ENCODE results near the gene KRTAP4-16.
"Not testable (repeated sequence)": the region's sequence is repeated elsewhere in the genome, so short reads cannot be mapped to it uniquely, and the experiment has no call there.

Gene KRTAP4-16

DNA sequence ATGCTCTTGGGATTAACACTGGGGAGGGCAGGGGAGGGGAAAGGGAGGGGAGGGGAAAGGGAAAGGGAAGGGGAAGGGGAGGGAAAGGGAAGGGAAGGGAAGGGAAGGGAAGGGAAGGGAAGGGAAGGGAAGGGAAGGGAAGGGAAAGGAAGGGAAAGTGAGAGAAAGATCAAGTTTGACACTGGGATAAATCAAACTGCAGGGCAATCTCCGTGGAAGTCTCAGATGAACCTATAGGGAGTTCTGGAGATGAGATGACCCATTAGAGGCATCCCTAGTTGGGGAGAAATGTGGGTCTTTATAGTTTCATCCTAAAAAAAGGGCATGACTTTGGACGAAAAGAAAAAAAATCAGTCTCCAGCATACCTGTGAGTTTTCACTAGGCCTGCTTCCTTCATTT lies 19.7 kb upstream of the KRTAP4-16 start:
- no peak overlapping the region for H2AFZ ChIP-seq (ENCODE audit: low read depth, low read length, severe bottlenecking)
- no peaks in the 10 kb centered on the region for H3K36me3 ChIP-seq (ENCODE audit: low read length)
- H3K79me2 ChIP-seq (ENCODE audit: insufficient read depth, low read length) = no peaks in the 10 kb centered on the region
- H3F3A ChIP-seq (ENCODE audit: insufficient read depth) = no peaks in the 10 kb centered on the region
- H3K27me3 ChIP-seq (ENCODE audit: low read length) = no peaks in the 10 kb centered on the region
- H3K9me2 ChIP-seq (replicated peaks; ENCODE audit: insufficient read depth, low read length) = no peaks in the 10 kb centered on the region
- no peaks in the 10 kb centered on the region for H4K20me1 ChIP-seq (ENCODE audit: low read depth, low read length)
- TF ChIP-seq EZH2phosphoT487 (conservative IDR thresholded peaks at IDR 0.05; ENCODE audit: low read length) = no peak
- TF ChIP-seq, protein P1, sequence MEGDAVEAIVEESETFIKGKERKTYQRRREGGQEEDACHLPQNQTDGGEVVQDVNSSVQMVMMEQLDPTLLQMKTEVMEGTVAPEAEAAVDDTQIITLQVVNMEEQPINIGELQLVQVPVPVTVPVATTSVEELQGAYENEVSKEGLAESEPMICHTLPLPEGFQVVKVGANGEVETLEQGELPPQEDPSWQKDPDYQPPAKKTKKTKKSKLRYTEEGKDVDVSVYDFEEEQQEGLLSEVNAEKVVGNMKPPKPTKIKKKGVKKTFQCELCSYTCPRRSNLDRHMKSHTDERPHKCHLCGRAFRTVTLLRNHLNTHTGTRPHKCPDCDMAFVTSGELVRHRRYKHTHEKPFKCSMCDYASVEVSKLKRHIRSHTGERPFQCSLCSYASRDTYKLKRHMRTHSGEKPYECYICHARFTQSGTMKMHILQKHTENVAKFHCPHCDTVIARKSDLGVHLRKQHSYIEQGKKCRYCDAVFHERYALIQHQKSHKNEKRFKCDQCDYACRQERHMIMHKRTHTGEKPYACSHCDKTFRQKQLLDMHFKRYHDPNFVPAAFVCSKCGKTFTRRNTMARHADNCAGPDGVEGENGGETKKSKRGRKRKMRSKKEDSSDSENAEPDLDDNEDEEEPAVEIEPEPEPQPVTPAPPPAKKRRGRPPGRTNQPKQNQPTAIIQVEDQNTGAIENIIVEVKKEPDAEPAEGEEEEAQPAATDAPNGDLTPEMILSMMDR (IDR thresholded peaks at IDR 0.05; ENCODE audit: insufficient read depth, low read length, poor library complexity, severe bottlenecking) = no peak
- H3K9ac ChIP-seq (ENCODE audit: low read length) = no peak overlapping the region
- no peak overlapping the region for H3K27ac ChIP-seq (ENCODE audit: low read depth, low read length)
- H3K4me2 ChIP-seq (ENCODE audit: low read depth, low read length, poor library complexity, severe bottlenecking) = no peak overlapping the region
- H3K4me3 ChIP-seq (ENCODE audit: insufficient read depth, low read length, poor library complexity, severe bottlenecking) = no peak overlapping the region
- 0 out of 2 replicates have a peak, but pooled peaks cover 6% of the 10 kb centered on the region for H3K9me3 ChIP-seq (ENCODE audit: insufficient read depth, low read length)

DNA sequence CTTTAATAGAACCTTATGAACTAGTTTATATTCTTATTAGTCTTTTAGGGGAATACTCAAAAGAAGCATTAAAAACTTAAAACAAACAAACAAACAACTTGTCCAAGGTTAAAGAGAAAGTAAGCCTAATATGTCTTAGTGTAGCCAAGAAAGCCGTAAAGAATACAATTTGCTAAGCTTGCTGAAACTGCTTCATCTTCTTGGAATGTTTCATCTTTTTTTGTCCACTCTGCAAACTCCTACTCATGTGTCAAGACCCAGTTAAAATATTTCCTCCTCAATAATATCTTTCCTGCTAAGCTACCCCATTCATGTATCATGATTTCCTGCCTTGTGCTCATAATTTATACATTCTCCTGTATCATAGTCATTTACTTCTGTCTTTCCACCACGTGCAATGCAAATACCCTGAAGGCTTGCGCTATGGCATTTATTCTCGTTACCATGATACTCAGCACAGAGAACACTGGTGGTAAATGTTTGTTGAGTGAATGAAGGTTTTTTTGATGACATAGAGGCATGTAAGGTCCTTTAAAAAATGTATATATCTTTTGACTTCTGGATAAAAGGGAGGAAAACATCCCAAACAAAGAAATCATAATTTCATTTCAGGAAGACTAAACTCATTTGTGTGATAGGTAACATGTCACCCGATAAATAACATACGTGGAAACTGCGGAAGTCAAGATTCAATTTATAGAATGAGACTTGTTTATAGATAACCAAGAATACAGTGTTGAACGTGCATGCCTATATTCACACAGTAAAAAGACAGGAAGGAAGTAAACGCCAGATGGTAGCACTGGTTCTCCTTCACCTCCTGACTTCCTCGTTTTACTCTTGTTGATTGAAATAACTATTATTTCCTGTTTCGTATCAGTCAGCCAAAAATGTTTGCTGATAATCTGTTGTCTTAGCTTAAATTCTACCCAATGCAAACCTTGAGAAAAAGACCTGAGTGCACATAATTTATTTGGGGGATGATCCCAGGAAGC lies 18.0 kb upstream of the KRTAP4-16 start:
- H3K4me2 ChIP-seq (ENCODE audit: low read depth, low read length, poor library complexity, severe bottlenecking); H3F3A ChIP-seq (ENCODE audit: insufficient read depth); H3K79me2 ChIP-seq (ENCODE audit: insufficient read depth, low read length); H3K9me2 ChIP-seq (replicated peaks; ENCODE audit: insufficient read depth, low read length); H3K9ac ChIP-seq (ENCODE audit: low read length); H2AFZ ChIP-seq (ENCODE audit: low read depth, low read length, severe bottlenecking); H3K9me3 ChIP-seq (ENCODE audit: insufficient read depth, low read length); H3K27ac ChIP-seq (ENCODE audit: low read depth, low read length); H3K27me3 ChIP-seq (ENCODE audit: low read length); H4K20me1 ChIP-seq (ENCODE audit: low read depth, low read length); H3K4me3 ChIP-seq (ENCODE audit: insufficient read depth, low read length, poor library complexity, severe bottlenecking); H3K36me3 ChIP-seq (ENCODE audit: low read length): not testable (repeated sequence)

DNA sequence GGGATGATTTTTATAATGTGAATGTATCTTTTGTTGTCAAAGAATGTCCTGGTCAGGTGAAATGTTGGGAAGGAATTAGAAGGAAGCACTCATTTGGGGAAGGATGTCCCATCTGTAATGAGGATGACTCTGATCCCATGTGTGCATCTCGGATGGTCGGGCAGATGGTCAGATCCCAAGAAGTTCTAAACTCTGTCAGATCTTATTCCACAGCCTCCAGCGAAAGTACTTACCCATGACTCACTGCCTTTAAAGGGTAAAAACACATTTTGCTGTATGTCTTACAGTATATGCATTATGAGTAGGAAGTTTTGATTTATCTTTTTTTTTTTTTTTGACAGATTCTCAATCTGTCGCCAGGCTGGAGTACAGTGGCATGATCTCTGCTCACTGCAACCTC lies 16.7 kb upstream of the KRTAP4-16 start:
- H3K79me2 ChIP-seq (ENCODE audit: insufficient read depth, low read length) = no peaks in the 10 kb centered on the region
- H4K20me1 ChIP-seq (ENCODE audit: low read depth, low read length) = no peaks in the 10 kb centered on the region
- no peak overlapping the region for H3K9ac ChIP-seq (ENCODE audit: low read length)
- no peak overlapping the region for H2AFZ ChIP-seq (ENCODE audit: low read depth, low read length, severe bottlenecking)
- H3K36me3 ChIP-seq (ENCODE audit: low read length) = no peaks in the 10 kb centered on the region
- no peak overlapping the region for H3K27ac ChIP-seq (ENCODE audit: low read depth, low read length)
- TF ChIP-seq, protein P1 (IDR thresholded peaks at IDR 0.05; ENCODE audit: insufficient read depth, low read length, poor library complexity, severe bottlenecking) = no peak
- no peak for TF ChIP-seq EZH2phosphoT487 (conservative IDR thresholded peaks at IDR 0.05; ENCODE audit: low read length)
- H3K9me2 ChIP-seq (replicated peaks; ENCODE audit: insufficient read depth, low read length) = no peaks in the 10 kb centered on the region
- H3K9me3 ChIP-seq (ENCODE audit: insufficient read depth, low read length) = 0 out of 2 replicates have a peak, but pooled peaks cover 6% of the 10 kb centered on the region
- no peak overlapping the region for H3K4me2 ChIP-seq (ENCODE audit: low read depth, low read length, poor library complexity, severe bottlenecking)
- no peaks in the 10 kb centered on the region for H3K27me3 ChIP-seq (ENCODE audit: low read length)
- no peak overlapping the region for H3K4me3 ChIP-seq (ENCODE audit: insufficient read depth, low read length, poor library complexity, severe bottlenecking)
- no peaks in the 10 kb centered on the region for H3F3A ChIP-seq (ENCODE audit: insufficient read depth)

DNA sequence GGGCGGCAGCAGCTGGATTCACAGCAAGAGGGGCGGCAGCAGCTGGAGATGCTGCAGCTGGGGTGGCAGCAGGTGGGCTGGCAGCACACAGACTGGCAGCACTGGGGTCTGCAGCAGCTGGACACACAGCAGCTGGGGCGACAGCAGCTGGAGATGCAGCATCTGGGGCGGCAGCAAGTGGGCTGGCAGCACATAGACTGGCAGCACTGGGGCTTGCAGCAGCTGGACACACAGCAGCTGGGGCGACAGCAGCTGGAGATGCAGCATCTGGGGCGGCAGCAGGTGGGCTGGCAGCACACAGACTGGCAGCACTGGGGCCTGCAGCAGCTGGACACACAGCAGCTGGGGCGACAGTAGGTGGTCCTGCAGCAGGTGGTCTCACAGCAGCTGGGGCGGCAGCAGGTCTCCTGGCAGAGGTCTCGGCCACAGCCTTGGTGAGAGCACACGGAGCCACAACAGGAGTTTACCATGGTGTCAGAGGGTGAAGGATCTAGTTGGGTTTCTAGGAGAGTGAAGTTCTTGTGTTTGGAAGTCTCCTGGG lies 15.9 kb upstream of the KRTAP4-16 start, which contains the start of gene KRTAP4-11:
TSS of gene KRTAP4-11 (minus strand) at position 528 of the 541 bp plus-strand sequence. CDS start at position 470, 58 bp downstream.
- not testable (repeated sequence) for H3K9me2 ChIP-seq (replicated peaks; ENCODE audit: insufficient read depth, low read length); H2AFZ ChIP-seq (ENCODE audit: low read depth, low read length, severe bottlenecking); H3F3A ChIP-seq (ENCODE audit: insufficient read depth); H3K4me3 ChIP-seq (ENCODE audit: insufficient read depth, low read length, poor library complexity, severe bottlenecking); H3K79me2 ChIP-seq (ENCODE audit: insufficient read depth, low read length); H4K20me1 ChIP-seq (ENCODE audit: low read depth, low read length); H3K9ac ChIP-seq (ENCODE audit: low read length); H3K9me3 ChIP-seq (ENCODE audit: insufficient read depth, low read length); H3K36me3 ChIP-seq (ENCODE audit: low read length); H3K4me2 ChIP-seq (ENCODE audit: low read depth, low read length, poor library complexity, severe bottlenecking); H3K27ac ChIP-seq (ENCODE audit: low read depth, low read length); H3K27me3 ChIP-seq (ENCODE audit: low read length)
